Esophagus squamous epithelium (tissue), 5 donors: Measurements from ENCODE around the gene SERHL2. TPM values are rescaled to one million over a fixed set of nuclear protein-coding genes. Genes with fewer than 3 reads are reported as not detected.
"Not testable (repeated sequence)": the region's sequence is repeated elsewhere in the genome, so short reads cannot be mapped to it uniquely, and the experiment has no call there.

Source experiments
- DNase-seq: peaks from one replicate; lab custom pipeline; 2025; lab: John Stamatoyannopoulos, UW
- H3K27ac ChIP-seq, 4 donors: fragments of 200-600 bp; sonication (generic); one replicate each; pipeline ENCODE4 v1.5.1; 2016 to 2019; ENCODE audit warnings: mild to moderate bottlenecking in 1 of 4
- H3K27me3 ChIP-seq, 4 donors: fragments of 200-600 bp; sonication (generic); 1 replicate in 3 of 4; 2 replicates in 1 of 4; pipeline versions ENCODE4 v1.5.1 to v1.6.0; 2017 to 2021; ENCODE audit warnings: antibody characterized with exemption in 1 of 4
- H3K36me3 ChIP-seq, 3 donors: fragments of 200-600 bp; sonication (generic); one replicate each; pipeline ENCODE4 v1.5.1; 2016 to 2019
- H3K4me1 ChIP-seq, 3 donors: fragments of 200-600 bp; sonication (generic); one replicate each; pipeline ENCODE4 v1.5.1; 2017 to 2019
- H3K4me3 ChIP-seq, 4 donors: fragments of 200-600 bp; sonication (generic); 1 replicate in 3 of 4; 2 replicates in 1 of 4; pipeline ENCODE4 v1.5.1; 2016 to 2019; ENCODE audit warnings: mild to moderate bottlenecking in 2 of 4, moderate library complexity in 1 of 4
- H3K9me3 ChIP-seq, 3 donors: fragments of 200-600 bp; sonication (generic); one replicate each; pipeline ENCODE4 v1.5.1; 2016 to 2019
- CTCF ChIP-seq, 6 experiments: fragments of 450-650 bp in 4 of 6; fragments of 200-600 bp in 2 of 6; sonication (generic) in 2 of 6; IDR thresholded peaks; one replicate each; pipeline ENCODE4 v1.5.1; 2016 to 2019; ENCODE audit warnings: antibody characterized with exemption in 6 of 6, mild to moderate bottlenecking in 4 of 6, moderate library complexity in 4 of 6
- POLR2A ChIP-seq, 4 donors: fragments of 450-650 bp; IDR thresholded peaks; one replicate each; pipeline ENCODE4 v1.6.1; 2017; ENCODE audit warnings: antibody characterized with exemption in 4 of 4, mild to moderate bottlenecking in 4 of 4, moderate library complexity in 3 of 4
- WGBS, 2 donors: methylation state at CpG; one replicate each; pipeline ENCODE4 v1.1.5; 2018; 5-methylcytosine and 5-hydroxymethylcytosine counted together
- intact Hi-C: fragments of 100-400 bp; cut with DNase I; formaldehyde crosslinking; loops from one replicate; pipeline ENCODE4 v1.15.0; 2022
- total RNA-seq, 4 donors: library from RNA; depleted of rRNA; stranded (reverse); fragments of >200 nt; gene quantifications; one replicate each; pipeline ENCODE4 v1.1.0, GENCODE V29; 2016
- donor health status: DM: yes; HTN: yes; CAD: no.

SERHL2 gene
- total RNA-seq, 4 donors from 2014 or later: 2.1 to 5.1 (median 3.6) TPM

- no peaks in the 10 kb centered on the region for H3K27me3 ChIP-seq
- 85 to 96% methylated on average over 8 of the region's 8 CpGs for WGBS, 2 donors
- H3K4me3 ChIP-seq: peak overlapping the region in 1 of 4 donors; percentile 53
- H3K27ac ChIP-seq: peak overlapping the region in 1 of 4 donors; percentile 19
- H3K36me3 ChIP-seq: no peaks in the 10 kb centered on the region
- intact Hi-C loops: no loop called here
- no peak for DNase-seq
- peaks cover 0 to 29% (median 4%) of the 10 kb centered on the region in 3 donors for H3K4me1 ChIP-seq
- H3K9me3 ChIP-seq: no peaks in the 10 kb centered on the region
- TF ChIP-seq CTCF (IDR thresholded peaks at IDR 0.05) (no peak), POLR2A (IDR thresholded peaks at IDR 0.05) (no peak)
These were observed 20.1 kb upstream of the SERHL2 start for GRCh38 chr22:42533638-42533977.

GRCh38 chr22:42535082-42535731 lies 18.5 kb upstream of the SERHL2 start:
- H3K27ac ChIP-seq, H3K36me3 ChIP-seq, intact Hi-C loops, DNase-seq, H3K9me3 ChIP-seq, H3K4me3 ChIP-seq, H3K27me3 ChIP-seq: not testable (repeated sequence)
- peaks cover 0 to 41% (median 8%) of the 10 kb centered on the region in 3 donors for H3K4me1 ChIP-seq
- WGBS, 2 donors: 86% methylated on average over 1 of the region's 14 CpGs; no CpG with 5 or more reads in 1 of the 2 donors

GRCh38 chr22:42536166-42536565 lies 17.6 kb upstream of the SERHL2 start:
- Histone ChIP-seq H3K27ac (no peak overlapping the region), H3K4me1 (peaks cover 0 to 41% (median 8%) of the 10 kb centered on the region in 3 donors), H3K9me3 (no peaks in the 10 kb centered on the region), H3K36me3 (no peaks in the 10 kb centered on the region), H3K4me3 (no peak overlapping the region), H3K27me3 (no peaks in the 10 kb centered on the region)
- intact Hi-C loops: no loop called here
- no peak for TF ChIP-seq CTCF (IDR thresholded peaks at IDR 0.05)
- no peak for DNase-seq
- 87 to 89% methylated on average over 6 to 7 of the region's 7 CpGs for WGBS, 2 donors

- H3K9me3 ChIP-seq, intact Hi-C loops, H3K4me3 ChIP-seq, H3K36me3 ChIP-seq, H3K27me3 ChIP-seq, DNase-seq: not testable (repeated sequence)
- peaks cover 0 to 41% (median 11%) of the 10 kb centered on the region in 3 donors for H3K4me1 ChIP-seq
- WGBS, 2 donors: 92 to 94% methylated on average over 11 to 17 of the region's 18 CpGs
- peak overlapping the region; percentile 21 to 69 (median 60) for H3K27ac ChIP-seq
These were observed 17.1 kb upstream of the SERHL2 start for GRCh38 chr22:42536634-42537033.

GRCh38 chr22:42537199-42537831 lies 16.4 kb upstream of the SERHL2 start:
- WGBS, 2 donors: 53 to 57% methylated on average over 9 to 11 of the region's 14 CpGs
- H3K9me3 ChIP-seq, H3K27me3 ChIP-seq, intact Hi-C loops, H3K36me3 ChIP-seq, H3K4me3 ChIP-seq, DNase-seq: not testable (repeated sequence)
- peaks cover 0 to 41% (median 11%) of the 10 kb centered on the region in 3 donors for H3K4me1 ChIP-seq
- H3K27ac ChIP-seq: peak overlapping the region; percentile 21 to 70 (median 60)

GRCh38 chr22:42539236-42539771 lies 14.5 kb upstream of the SERHL2 start:
- H3K36me3 ChIP-seq, H3K27me3 ChIP-seq, H3K4me3 ChIP-seq, DNase-seq, H3K9me3 ChIP-seq, intact Hi-C loops: not testable (repeated sequence)
- WGBS, 2 donors: 57 to 78% methylated on average over 7 to 8 of the region's 11 CpGs
- Histone ChIP-seq H3K4me1 (peaks cover 0 to 29% (median 11%) of the 10 kb centered on the region in 3 donors), H3K27ac (peak overlapping the region; percentile 21 to 76 (median 72))

GRCh38 chr22:42544686-42545085 lies 9.1 kb upstream of the SERHL2 start:
- no peak for TF ChIP-seq CTCF (IDR thresholded peaks at IDR 0.05)
- no peak for TF ChIP-seq POLR2A (IDR thresholded peaks at IDR 0.05)
- H3K27ac ChIP-seq: no peak overlapping the region
- no peaks in the 10 kb centered on the region for H3K9me3 ChIP-seq
- peaks cover 0 to 4% (median 0%) of the 10 kb centered on the region in 4 donors for H3K27me3 ChIP-seq
- no peak for DNase-seq
- WGBS, 2 donors: 14 to 18% methylated on average over 2 of the region's 2 CpGs
- H3K4me1 ChIP-seq: peaks cover 0 to 3% (median under 1%) of the 10 kb centered on the region in 3 donors
- no peaks in the 10 kb centered on the region for H3K36me3 ChIP-seq
- no peak overlapping the region for H3K4me3 ChIP-seq
- intact Hi-C loops: no loop called here
